Choroid plexus epithelial cell (primary cell): ENCODE data around the gene IHH.

ENCODE experiments used
- DNase-seq: peaks from one replicate; pipeline ENCODE4 v3.0.0-alpha.2; 2010; ENCODE audit warnings: low read depth
- H3K4me3 ChIP-seq: 2 replicates; pipeline ENCODE4 v1.5.1; 2011; ENCODE audit warnings: low read depth, mild to moderate bottlenecking, control low read depth, low read length, moderate library complexity
- CTCF ChIP-seq: conservative IDR thresholded peaks from 2 replicates; pipeline ENCODE4 v1.5.1; 2011; ENCODE audit warnings: low read depth, mild to moderate bottlenecking, control low read depth, inconsistent platforms, low read length, moderate library complexity

The IHH gene

GRCh38 chr2:219016721-219017120 is 44.0 kb downstream of the IHH start:
- DNase-seq, result no peak
- H3K4me3 ChIP-seq, result no peak overlapping the region
- no peak for TF ChIP-seq CTCF

GRCh38 chr2:219010873-219011272 is 49.8 kb downstream of the IHH start:
- no peak overlapping the region for H3K4me3 ChIP-seq
- TF ChIP-seq CTCF, result no peak
- no peak for DNase-seq

GRCh38 chr2:219010162-219010756 is 50.5 kb downstream of the IHH start:
- peak; percentile 20 for DNase-seq
- H3K4me3 ChIP-seq, result no peak overlapping the region
- TF ChIP-seq CTCF, result peak; percentile 53

GRCh38 chr2:219009294-219009693 is 51.4 kb downstream of the IHH start:
- TF ChIP-seq CTCF, result no peak
- no peak overlapping the region for H3K4me3 ChIP-seq
- DNase-seq, result no peak
